ENCODE measurements around the gene NECTIN2. TPM values are rescaled to one million over a fixed set of nuclear protein-coding genes. Genes with fewer than 3 reads are reported as not detected.
A peak's percentile ranks its signal among the peaks of the same experiment; 100 is the strongest.

Gene NECTIN2
- total and polyA plus RNA-seq, 2 donors (not counting 1 experiment from before 2014, with no cell fraction given) = 0.15 to 0.32 TPM

DNA sequence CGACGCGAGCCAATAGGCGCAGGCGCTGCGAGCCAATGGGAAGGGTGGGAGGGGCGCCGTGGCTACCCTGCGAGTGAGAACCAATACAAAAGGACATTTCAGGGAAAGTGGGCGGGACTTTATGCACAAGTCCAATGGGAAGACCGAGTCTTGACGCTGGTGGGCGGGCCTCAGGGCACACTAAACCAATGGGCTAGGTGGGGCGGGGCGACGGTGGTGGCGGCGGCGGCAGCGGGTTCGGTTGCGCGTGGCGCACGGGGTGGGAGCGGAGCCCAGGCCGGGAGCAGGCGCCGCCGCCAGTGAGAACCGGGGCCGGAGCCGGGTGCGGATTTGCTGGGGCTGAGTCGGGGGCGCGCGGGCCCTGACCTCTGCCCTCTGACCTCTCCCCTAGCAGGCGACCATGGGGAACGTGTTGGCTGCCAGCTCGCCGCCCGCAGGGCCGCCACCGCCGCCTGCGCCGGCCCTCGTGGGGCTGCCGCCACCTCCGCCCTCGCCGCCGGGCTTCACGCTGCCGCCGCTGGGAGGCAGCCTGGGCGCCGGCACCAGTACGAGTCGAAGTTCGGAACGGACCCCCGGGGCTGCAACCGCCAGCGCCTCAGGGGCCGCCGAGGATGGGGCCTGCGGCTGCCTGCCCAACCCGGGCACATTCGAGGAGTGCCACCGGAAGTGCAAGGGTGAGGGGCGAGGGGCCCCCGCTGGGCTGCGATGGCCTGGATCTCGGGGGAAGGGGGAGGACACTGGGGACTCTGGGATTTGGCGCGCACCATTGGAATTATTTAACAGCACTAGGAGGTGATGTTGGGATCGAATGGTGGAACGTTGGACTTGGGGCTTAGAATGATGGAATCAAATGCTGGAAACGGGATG is 45.2 kb downstream of the NECTIN2 start, which contains the start of gene TOMM40:
Gene TOMM40 (plus strand): TSS at position 239 of the 867 bp plus-strand sequence. CDS start 162 bp downstream, at position 401.
- TF ChIP-seq, protein P1, sequence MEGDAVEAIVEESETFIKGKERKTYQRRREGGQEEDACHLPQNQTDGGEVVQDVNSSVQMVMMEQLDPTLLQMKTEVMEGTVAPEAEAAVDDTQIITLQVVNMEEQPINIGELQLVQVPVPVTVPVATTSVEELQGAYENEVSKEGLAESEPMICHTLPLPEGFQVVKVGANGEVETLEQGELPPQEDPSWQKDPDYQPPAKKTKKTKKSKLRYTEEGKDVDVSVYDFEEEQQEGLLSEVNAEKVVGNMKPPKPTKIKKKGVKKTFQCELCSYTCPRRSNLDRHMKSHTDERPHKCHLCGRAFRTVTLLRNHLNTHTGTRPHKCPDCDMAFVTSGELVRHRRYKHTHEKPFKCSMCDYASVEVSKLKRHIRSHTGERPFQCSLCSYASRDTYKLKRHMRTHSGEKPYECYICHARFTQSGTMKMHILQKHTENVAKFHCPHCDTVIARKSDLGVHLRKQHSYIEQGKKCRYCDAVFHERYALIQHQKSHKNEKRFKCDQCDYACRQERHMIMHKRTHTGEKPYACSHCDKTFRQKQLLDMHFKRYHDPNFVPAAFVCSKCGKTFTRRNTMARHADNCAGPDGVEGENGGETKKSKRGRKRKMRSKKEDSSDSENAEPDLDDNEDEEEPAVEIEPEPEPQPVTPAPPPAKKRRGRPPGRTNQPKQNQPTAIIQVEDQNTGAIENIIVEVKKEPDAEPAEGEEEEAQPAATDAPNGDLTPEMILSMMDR (IDR thresholded peaks at IDR 0.05) = no peak
- TF ChIP-seq EZH2 (IDR thresholded peaks at IDR 0.05; ENCODE audit: borderline replicate concordance, insufficient read depth, low read depth, low read length, poor library complexity, severe bottlenecking) = no peak
- H3K27ac Mint-ChIP-seq = peak within 1 kb of the TSS; percentile 94
- WGBS (ENCODE audit: insufficient coverage) = under 1% methylated on average over 81 of the region's 81 CpGs
- H3K4me3 Mint-ChIP-seq = peak within 1 kb of the TSS; percentile 92
- intact Hi-C loops (cut with micrococcal nuclease) = loop anchor here (2.0 kb wide), 2 partner anchors 480 to 802 kb away; partner anchors contain the start of genes ERCC2 and QPCTL
- ChIA-PET CTCF (interaction anchor here (0.5 to 1.4 kb wide), 3 partner anchors 24 to 298 kb away, joined by 3 to 5 read pairs (median 3); no protein-coding TSS in a partner anchor), POLR2A (interaction anchor here (0.6 to 1.4 kb wide), 5 partner anchors 64 to 1727 kb away, joined by 3 to 10 read pairs (median 6); partner anchors contain the start of genes CLASRP and CLPTM1)
- no peak for ATAC-seq (ENCODE audit: low read depth)
- no peaks in the 10 kb centered on the region for H3K9me3 Mint-ChIP-seq (ENCODE audit: insufficient read depth)
- H3K27me3 ChIP-seq (replicated peaks in 1 of 4; ENCODE audit: control extremely low read depth in 1 of 4, control insufficient read depth in 3 of 4, insufficient read depth in 4 of 4, low read length in 3 of 4) = no peaks in the 10 kb centered on the region
- peak within 1 kb of the TSS; percentile 77 for H3K4me2 ChIP-seq (replicated peaks; ENCODE audit: low read depth, low read length, poor library complexity, severe bottlenecking)
- peak within 1 kb of the TSS; percentile 83 for H2AFZ ChIP-seq (ENCODE audit: insufficient read depth, low read depth, low read length, poor library complexity, severe bottlenecking)
- H4K20me1 ChIP-seq (ENCODE audit: control insufficient read depth, insufficient read depth, low read length, poor library complexity, severe bottlenecking) = peaks cover 7% of the 10 kb centered on the region
- peaks cover 16 to 21% of the 10 kb centered on the region in 2 donors for H3K4me1 ChIP-seq (ENCODE audit: control insufficient read depth in 2 of 2, insufficient read depth in 2 of 2, low read length in 2 of 2)
- H3K4me3 ChIP-seq (ENCODE audit: control extremely low read depth in 1 of 5, extremely low read depth in 1 of 5, insufficient read depth in 1 of 5, low read depth in 2 of 5, low read length in 4 of 5) = peak within 1 kb of the TSS; percentile 65 to 90 (median 73)
- H3K9me3 ChIP-seq (ENCODE audit: control extremely low read depth in 1 of 3, control insufficient read depth in 2 of 3, insufficient read depth in 1 of 3, low read length in 2 of 3) = peaks cover 0 to 3% (median 0%) of the 10 kb centered on the region in 3 donors
- peak within 1 kb of the TSS; percentile 87 to 98 for H3K27ac ChIP-seq (ENCODE audit: low read length in 2 of 2)
- H3K27me3 Mint-ChIP-seq = no peaks in the 10 kb centered on the region
- DNase-seq = no peak
- H3K4me1 Mint-ChIP-seq = peaks cover 29% of the 10 kb centered on the region
- H3K79me2 ChIP-seq (ENCODE audit: control insufficient read depth, insufficient read depth, low read length) = peaks cover 19% of the 10 kb centered on the region
- peak within 1 kb of the TSS; percentile 74 for H3K9ac ChIP-seq (ENCODE audit: low read length)
- H3K36me3 ChIP-seq (replicated peaks in 1 of 2; ENCODE audit: control extremely low read depth in 1 of 2, control insufficient read depth in 1 of 2, extremely low read depth in 1 of 2, insufficient read depth in 2 of 2, low read length in 1 of 2) = peaks cover 0 to 37% of the 10 kb centered on the region in 2 experiments

Data from B cell (primary cell).